ENCODE results near the gene RPL39L.

- TF ChIP-seq USF2 (IDR thresholded peaks at IDR 0.05; ENCODE audit: low read depth, low read length) (no peak), POLR2A (IDR thresholded peaks at IDR 0.05; ENCODE audit: low read depth, low read length) (no peak), RAD21 (IDR thresholded peaks at IDR 0.05; ENCODE audit: low read length) (no peak), CTCF (conservative IDR thresholded peaks at IDR 0.05; ENCODE audit: low read depth, low read length) (no peak), MAFK (IDR thresholded peaks at IDR 0.05; ENCODE audit: low read depth, low read length) (no peak), FOS (IDR thresholded peaks at IDR 0.05; ENCODE audit: low read depth, low read length) (no peak), RFX5 (IDR thresholded peaks at IDR 0.05; ENCODE audit: low read depth, low read length) (no peak), SMC3 (IDR thresholded peaks at IDR 0.05; ENCODE audit: low read depth, low read length) (no peak)
These were observed 3.0 kb downstream of the RPL39L start for GRCh38 chr3:187136337-187136736.

All from IMR-90 (cell line).